ENCODE measurements around the gene ELFN2.
"Not testable (repeated sequence)": the region's sequence is repeated elsewhere in the genome, so short reads cannot be mapped to it uniquely, and the experiment has no call there.

ELFN2 gene

GRCh38 chr22:37333724-37334460 is 93.4 kb downstream of the ELFN2 start:
- DNase-seq = no peak

DNA sequence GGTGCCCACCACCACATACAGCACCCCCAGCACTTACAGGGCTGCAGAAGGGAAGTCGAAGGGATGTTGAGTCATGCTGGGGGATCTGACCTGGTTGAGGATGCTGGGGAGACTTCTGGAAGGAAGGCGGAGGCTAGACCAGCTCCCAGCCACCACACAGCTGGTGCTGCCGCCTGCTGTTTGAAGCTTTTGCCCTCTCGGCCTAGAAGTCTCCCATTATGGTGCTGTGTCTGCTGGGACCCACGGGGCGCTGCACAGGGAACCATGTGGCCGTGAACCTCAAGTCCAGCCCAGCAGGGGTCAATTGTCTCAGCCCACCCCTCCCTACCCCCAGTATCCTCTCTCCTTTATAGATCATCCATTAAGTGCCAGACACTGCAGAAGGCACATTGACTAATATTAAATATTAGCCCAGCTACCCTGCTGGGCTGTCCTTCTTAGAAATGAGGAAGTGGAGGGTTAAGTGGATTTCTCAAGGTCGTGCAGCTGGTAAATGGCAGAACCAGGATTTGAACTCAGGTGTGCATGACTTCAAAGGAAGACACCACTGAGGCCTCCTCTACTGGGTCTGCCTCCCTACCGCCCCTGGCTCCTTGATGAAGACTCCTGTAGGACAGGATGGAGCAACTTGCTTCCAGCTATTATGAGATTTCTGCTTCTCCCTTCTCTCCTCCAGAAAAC is 95.3 kb downstream of the ELFN2 start:
- peak in 3 of 4 experiments; percentile 27 to 57 (median 38) for DNase-seq

DNA sequence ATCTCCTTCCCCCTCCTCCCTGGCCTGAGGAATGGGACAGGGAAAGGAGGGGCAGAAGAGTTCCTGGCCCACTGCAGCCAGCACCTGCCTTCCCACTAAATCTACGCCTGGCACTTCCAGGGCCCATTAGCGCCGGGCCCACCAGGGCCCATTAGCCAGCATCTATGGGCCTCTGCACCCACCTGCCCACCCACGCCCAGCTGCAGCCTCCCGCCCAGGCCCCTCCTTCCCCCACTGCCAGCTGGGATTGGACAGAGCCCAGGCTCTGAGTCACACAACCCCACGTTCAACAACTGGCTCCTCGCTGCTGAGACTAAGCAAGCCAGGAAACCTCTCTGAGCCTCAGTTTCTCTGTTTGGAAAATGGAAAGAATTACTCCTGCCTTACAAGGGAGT is 96.2 kb downstream of the ELFN2 start:
- no peak for DNase-seq

DNA sequence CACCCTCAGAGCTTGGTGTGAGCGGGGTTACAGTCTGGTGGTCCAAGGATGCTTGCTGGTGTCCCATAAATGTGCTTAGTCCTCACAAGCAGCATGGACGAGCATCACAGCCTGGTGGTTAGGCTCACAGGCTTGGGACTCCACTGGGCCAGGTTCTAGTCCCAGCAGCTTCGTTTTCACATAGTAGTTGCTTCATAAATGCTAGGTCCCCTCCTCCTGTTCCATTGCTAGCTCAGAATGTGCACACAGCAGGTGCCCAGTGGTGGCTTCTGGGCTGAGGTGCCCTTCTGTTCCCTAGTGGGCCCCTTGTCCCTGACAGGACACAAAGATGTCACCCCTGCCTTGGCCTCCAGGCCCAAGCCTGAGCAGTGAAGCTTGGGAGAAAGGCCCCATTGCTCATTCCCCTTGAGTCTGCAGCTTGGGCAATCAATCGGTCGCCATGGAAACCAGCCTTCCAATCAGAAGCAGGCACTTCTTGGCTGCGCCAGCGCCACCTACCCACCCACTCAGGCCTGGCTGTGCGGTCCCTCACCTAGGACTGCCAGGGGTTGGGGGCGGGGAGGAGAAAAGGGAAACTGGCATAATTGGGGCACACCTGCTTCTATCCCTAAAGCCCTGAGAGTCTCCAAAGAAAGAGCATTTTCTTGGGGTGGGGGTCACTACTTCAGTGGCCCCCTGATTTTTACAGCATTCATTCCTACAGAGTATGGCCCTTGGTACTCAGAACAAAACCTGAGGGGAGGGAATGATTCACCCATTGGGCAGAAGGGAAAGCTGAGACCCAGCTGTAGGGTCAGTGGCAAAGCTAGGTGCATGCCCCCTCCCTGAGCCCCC is 96.9 kb downstream of the ELFN2 start:
- peak in 2 of 4 experiments; percentile 19 to 56 for DNase-seq

- no peak for DNase-seq
Observed at GRCh38 chr22:37329238-37330140, 97.8 kb downstream of the ELFN2 start.

- not testable (repeated sequence) for DNase-seq
Observed at GRCh38 chr22:37328538-37329237, 98.6 kb downstream of the ELFN2 start.

DNA sequence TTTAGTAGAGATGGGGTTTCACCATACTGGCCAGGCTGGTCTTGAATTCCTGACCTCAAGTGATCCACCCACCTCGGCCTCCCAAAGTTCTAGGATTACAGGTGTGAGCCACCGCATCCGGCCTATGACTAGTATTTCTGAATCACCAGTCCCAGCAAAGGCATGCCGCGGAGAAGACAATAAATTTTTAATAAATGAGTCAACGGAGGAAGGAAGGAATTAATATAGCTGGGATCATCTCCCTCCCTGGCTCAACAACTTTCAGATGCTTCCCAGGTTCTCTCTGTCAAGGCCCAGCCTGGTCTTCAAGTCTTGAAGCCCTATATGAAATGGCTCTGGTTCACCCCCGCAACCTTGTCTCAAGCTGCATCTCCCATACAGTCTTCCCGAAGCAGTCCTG is 99.3 kb downstream of the ELFN2 start:
- no peak for DNase-seq

- DNase-seq = no peak
Observed at GRCh38 chr22:37326726-37327125, 100.6 kb downstream of the ELFN2 start.

GRCh38 chr22:37325039-37325395 is 102.3 kb downstream of the ELFN2 start:
- DNase-seq = no peak

- no peak for DNase-seq
Observed at GRCh38 chr22:37324340-37325038, 102.8 kb downstream of the ELFN2 start.

- peak; percentile 40 to 76 (median 62) for DNase-seq
Observed at GRCh38 chr22:37320726-37321677, 106.3 kb downstream of the ELFN2 start.

DNA sequence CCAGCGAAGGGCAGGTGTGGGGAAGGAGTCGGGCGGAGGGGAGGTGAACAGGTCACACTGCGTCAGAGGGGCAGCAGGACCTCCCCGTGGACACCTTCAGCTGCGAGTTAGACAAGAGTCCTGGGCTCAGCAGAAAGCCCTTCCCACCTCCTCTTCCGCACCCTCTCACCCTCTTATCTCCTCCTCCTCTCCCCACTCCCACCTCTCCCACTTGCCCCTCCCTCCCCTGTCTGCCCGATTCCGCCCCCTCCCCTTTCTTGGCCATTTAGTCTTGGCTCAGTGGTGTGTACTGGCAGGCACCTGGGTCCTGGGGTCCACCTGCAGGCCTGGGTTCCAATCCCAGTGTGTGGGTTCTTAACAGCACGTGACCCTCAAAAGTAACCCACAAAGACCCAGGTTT is 107.8 kb downstream of the ELFN2 start:
- DNase-seq = no peak

DNA sequence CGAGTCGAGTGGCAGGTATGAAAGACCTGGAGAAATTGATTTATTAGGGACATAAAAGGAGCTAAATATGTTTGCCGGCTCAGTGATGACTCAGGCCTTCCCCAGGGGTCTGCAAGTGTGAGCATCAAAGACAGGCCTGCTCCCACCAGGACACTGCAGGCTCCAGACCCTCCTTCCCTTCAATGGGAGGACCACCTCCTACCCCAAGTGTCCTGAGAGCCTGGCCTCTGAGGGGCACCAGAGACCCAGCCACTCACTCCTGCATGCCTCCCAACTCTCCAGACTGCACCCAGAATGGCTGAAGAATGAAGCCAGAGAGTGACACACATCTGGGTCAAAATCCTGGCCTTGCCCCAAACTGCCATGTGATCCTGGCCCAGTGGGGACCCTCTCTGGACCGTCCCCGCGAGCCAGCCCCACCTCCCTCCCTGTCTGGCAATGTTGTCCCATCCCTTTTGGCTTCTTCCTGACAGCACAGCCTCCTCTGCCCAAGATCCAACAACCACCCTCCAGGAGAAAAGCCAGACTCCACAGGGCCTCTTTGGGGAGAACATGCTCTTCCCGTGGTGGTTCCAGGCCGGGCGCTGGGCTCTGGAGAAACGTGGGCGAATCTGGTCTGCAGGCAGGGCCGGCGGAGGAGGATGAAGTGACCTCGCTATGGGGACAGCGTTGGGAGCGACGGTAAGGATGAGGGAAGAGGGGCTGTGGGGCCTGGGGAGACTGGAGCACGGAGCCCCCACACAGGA is 108.7 kb downstream of the ELFN2 start:
- no peak for DNase-seq

Measured in suppressor macrophage (primary cell).